Smooth muscle cell (in vitro differentiated cells): ENCODE data around the gene DPP10. TPM values are rescaled to one million over a fixed set of nuclear protein-coding genes. Genes with fewer than 3 reads are reported as not detected.

Experiments used
- DNase-seq: peaks from one replicate; lab custom pipeline; 2025; ENCODE audit not compliant: unreplicated experiment; lab: John Stamatoyannopoulos, UW
- H2AFZ ChIP-seq: fragments of 200-600 bp; sonication (generic); 2 replicates; pipeline ENCODE4 v1.6.0; 2016; ENCODE audit warnings: antibody characterized with exemption, low read depth, mild to moderate bottlenecking
- H3F3A ChIP-seq: fragments of 200-600 bp; sonication (generic); 2 replicates; pipeline ENCODE4 v1.6.0; 2017; ENCODE audit warnings: antibody characterized with exemption, low read depth
- H3K27ac ChIP-seq: fragments of 200-600 bp; sonication (generic); 2 replicates; pipeline ENCODE4 v1.5.1; 2016; ENCODE audit warnings: low read depth, mild to moderate bottlenecking
- H3K27me3 ChIP-seq: fragments of 200-600 bp; sonication (generic); 2 replicates; pipeline ENCODE4 v1.6.1; 2016; ENCODE audit warnings: low read depth, mild to moderate bottlenecking
- H3K36me3 ChIP-seq: fragments of 200-600 bp; sonication (generic); 2 replicates; pipeline ENCODE4 v1.5.1; 2016; ENCODE audit warnings: low read depth
- H3K4me1 ChIP-seq: fragments of 200-600 bp; sonication (generic); 2 replicates; pipeline ENCODE4 v1.5.1; 2016; ENCODE audit warnings: low read depth
- H3K4me2 ChIP-seq: fragments of 200-600 bp; sonication (generic); 2 replicates; pipeline ENCODE4 v1.6.0; 2016; ENCODE audit warnings: mild to moderate bottlenecking
- H3K4me3 ChIP-seq: fragments of 200-600 bp; sonication (generic); 2 replicates; pipeline ENCODE4 v1.5.1; 2016; ENCODE audit warnings: mild to moderate bottlenecking
- H3K79me2 ChIP-seq: fragments of 200-600 bp; sonication (generic); 2 replicates; pipeline ENCODE4 v1.6.0; 2016; ENCODE audit warnings: low read depth, mild to moderate bottlenecking
- H3K9ac ChIP-seq: fragments of 200-600 bp; sonication (generic); 2 replicates; pipeline ENCODE4 v1.6.0; 2016; ENCODE audit warnings: low read depth
- H3K9me3 ChIP-seq: fragments of 200-600 bp; sonication (generic); replicated peaks from 2 replicates; pipeline ENCODE4 v1.5.1; 2016; ENCODE audit warnings: low read depth
- H4K20me1 ChIP-seq: fragments of 200-600 bp; sonication (generic); 2 replicates; pipeline ENCODE4 v1.6.0; 2016; ENCODE audit warnings: low read depth
- WGBS: methylation state at CpG from one replicate; pipeline ENCODE4 v1.1.7; 2016; ENCODE audit warnings: low lambda C conversion rate; 5-methylcytosine and 5-hydroxymethylcytosine counted together
- polyA plus RNA-seq: library from polyadenylated mRNA; unstranded; fragments of >200 nt; fragmentation: Nextera tagmentation; extraction: Ambion mirVana; gene quantifications from 2 replicates; pipeline ENCODE4 v1.2.1, GENCODE V29; 2016
- total RNA-seq: library from RNA; depleted of rRNA; stranded (reverse); fragments of >200 nt; gene quantifications from 2 replicates; pipeline ENCODE4 v1.2.3, GENCODE V29; 2014
- TF ChIP-seq, protein P1 (sequence below): fragments of 200-600 bp; sonication (generic); IDR thresholded peaks from 2 replicates; pipeline ENCODE4 v1.5.1; 2017; ENCODE audit warnings: borderline replicate concordance, mild to moderate bottlenecking, antibody characterized with exemption; ENCODE audit not compliant: insufficient read depth, poor library complexity, severe bottlenecking

DPP10 gene
- total and polyA plus RNA-seq, 2 experiments from 2014 or later = 3.6 TPM; not detected in 1

DNA sequence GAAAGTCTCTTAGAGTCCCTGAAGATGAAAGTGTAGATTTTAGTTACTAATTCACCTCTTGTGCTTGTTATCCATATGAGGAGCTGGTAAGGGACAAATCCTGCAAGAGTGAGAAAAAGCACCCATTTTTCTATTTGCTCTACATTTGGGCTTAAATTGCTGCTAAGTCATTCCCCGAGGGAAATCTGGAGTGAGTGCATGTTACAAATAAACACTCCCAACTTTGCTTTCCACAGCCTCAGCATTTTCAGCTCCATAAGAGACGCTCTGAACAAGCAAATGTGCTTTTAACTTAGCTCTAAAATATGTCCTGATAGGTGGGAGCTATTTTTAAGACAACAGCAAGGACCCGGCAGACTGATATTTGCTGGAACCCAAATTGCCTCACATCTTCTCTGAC is 126.7 kb downstream of the DPP10 start:
- WGBS = 69% methylated on average over 3 of the region's 3 CpGs
- no peaks in the 10 kb centered on the region for H3K4me1 ChIP-seq
- no peaks in the 10 kb centered on the region for H4K20me1 ChIP-seq
- no peak overlapping the region for H3K4me3 ChIP-seq
- no peaks in the 10 kb centered on the region for H3K36me3 ChIP-seq
- peaks cover 21% of the 10 kb centered on the region for H3K27me3 ChIP-seq
- no peaks in the 10 kb centered on the region for H3F3A ChIP-seq
- H3K79me2 ChIP-seq = no peaks in the 10 kb centered on the region
- no peak overlapping the region for H2AFZ ChIP-seq
- no peak overlapping the region for H3K4me2 ChIP-seq
- no peak for DNase-seq
- no peaks in the 10 kb centered on the region for H3K9me3 ChIP-seq
- H3K27ac ChIP-seq = no peak overlapping the region
- TF ChIP-seq, protein P1, sequence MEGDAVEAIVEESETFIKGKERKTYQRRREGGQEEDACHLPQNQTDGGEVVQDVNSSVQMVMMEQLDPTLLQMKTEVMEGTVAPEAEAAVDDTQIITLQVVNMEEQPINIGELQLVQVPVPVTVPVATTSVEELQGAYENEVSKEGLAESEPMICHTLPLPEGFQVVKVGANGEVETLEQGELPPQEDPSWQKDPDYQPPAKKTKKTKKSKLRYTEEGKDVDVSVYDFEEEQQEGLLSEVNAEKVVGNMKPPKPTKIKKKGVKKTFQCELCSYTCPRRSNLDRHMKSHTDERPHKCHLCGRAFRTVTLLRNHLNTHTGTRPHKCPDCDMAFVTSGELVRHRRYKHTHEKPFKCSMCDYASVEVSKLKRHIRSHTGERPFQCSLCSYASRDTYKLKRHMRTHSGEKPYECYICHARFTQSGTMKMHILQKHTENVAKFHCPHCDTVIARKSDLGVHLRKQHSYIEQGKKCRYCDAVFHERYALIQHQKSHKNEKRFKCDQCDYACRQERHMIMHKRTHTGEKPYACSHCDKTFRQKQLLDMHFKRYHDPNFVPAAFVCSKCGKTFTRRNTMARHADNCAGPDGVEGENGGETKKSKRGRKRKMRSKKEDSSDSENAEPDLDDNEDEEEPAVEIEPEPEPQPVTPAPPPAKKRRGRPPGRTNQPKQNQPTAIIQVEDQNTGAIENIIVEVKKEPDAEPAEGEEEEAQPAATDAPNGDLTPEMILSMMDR = no peak
- no peak overlapping the region for H3K9ac ChIP-seq

- no peaks in the 10 kb centered on the region for H4K20me1 ChIP-seq
- no peaks in the 10 kb centered on the region for H3K9me3 ChIP-seq
- peaks cover 53% of the 10 kb centered on the region for H3K27me3 ChIP-seq
- no peak overlapping the region for H3K4me3 ChIP-seq
- H3F3A ChIP-seq = no peaks in the 10 kb centered on the region
- no peak overlapping the region for H3K27ac ChIP-seq
- no peak overlapping the region for H3K4me2 ChIP-seq
- H2AFZ ChIP-seq = no peak overlapping the region
- no peak for DNase-seq
- H3K79me2 ChIP-seq = no peaks in the 10 kb centered on the region
- H3K36me3 ChIP-seq = no peaks in the 10 kb centered on the region
- no peak overlapping the region for H3K9ac ChIP-seq
- 82% methylated on average over 2 of the region's 2 CpGs for WGBS
- peaks cover 7% of the 10 kb centered on the region for H3K4me1 ChIP-seq
- TF ChIP-seq, protein P1 = no peak
Observed at GRCh38 chr2:114577657-114578056, 135.2 kb downstream of the DPP10 start.

DNA sequence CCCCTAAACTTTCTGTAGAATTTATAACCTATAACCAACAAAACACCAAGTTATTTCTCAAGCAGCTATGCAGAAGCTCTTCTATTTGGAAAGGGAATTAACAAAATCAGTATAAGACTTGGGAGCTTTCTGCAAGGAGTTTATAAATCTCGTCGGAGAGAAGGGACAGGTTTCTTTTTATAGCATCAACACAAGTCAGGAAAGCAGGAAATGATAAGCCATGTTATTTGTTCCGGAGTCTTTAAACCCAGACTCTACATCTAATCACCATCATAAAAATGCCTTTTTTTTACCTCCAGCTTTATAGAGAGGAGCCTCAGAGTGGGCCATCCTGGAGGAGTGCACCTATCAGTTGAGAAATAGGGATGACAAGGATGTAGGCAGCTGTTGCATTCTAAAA is 137.1 kb downstream of the DPP10 start:
- H3K79me2 ChIP-seq = no peaks in the 10 kb centered on the region
- H3K9me3 ChIP-seq = no peaks in the 10 kb centered on the region
- TF ChIP-seq, protein P1 = no peak
- H3F3A ChIP-seq = no peaks in the 10 kb centered on the region
- no peaks in the 10 kb centered on the region for H4K20me1 ChIP-seq
- H3K27ac ChIP-seq = no peak overlapping the region
- no peak overlapping the region for H3K9ac ChIP-seq
- peak overlapping the region; percentile 18 for H3K4me2 ChIP-seq
- H3K4me1 ChIP-seq = peaks cover 7% of the 10 kb centered on the region
- H3K36me3 ChIP-seq = no peaks in the 10 kb centered on the region
- no peak overlapping the region for H2AFZ ChIP-seq
- DNase-seq = no peak
- H3K4me3 ChIP-seq = no peak overlapping the region
- 21% methylated on average over 3 of the region's 3 CpGs for WGBS
- H3K27me3 ChIP-seq = peaks cover 49% of the 10 kb centered on the region

- H4K20me1 ChIP-seq = no peaks in the 10 kb centered on the region
- no peak for DNase-seq
- H3K79me2 ChIP-seq = no peaks in the 10 kb centered on the region
- no peak overlapping the region for H3K4me3 ChIP-seq
- H3K27me3 ChIP-seq = peaks cover 37% of the 10 kb centered on the region
- TF ChIP-seq, protein P1 = no peak
- H3K9ac ChIP-seq = no peak overlapping the region
- 12% methylated on average over 6 of the region's 6 CpGs for WGBS
- H3F3A ChIP-seq = no peaks in the 10 kb centered on the region
- peak overlapping the region; percentile 18 for H3K4me2 ChIP-seq
- peaks cover 7% of the 10 kb centered on the region for H3K4me1 ChIP-seq
- no peak overlapping the region for H3K27ac ChIP-seq
- no peaks in the 10 kb centered on the region for H3K9me3 ChIP-seq
- H3K36me3 ChIP-seq = no peaks in the 10 kb centered on the region
- H2AFZ ChIP-seq = no peak overlapping the region
Observed at GRCh38 chr2:114580691-114581090, 138.2 kb downstream of the DPP10 start.
